OCI-LY3 (cell line): Measurements from ENCODE around the gene MED12L.

ENCODE experiments used
- EZH2phosphoT487 ChIP-seq: fragments of 200-600 bp; shearing (Covaris generic); IDR thresholded peaks from 2 replicates; pipeline ENCODE4 v1.6.1; 2018; ENCODE audit warnings: antibody characterized with exemption, mixed run types, low read depth
- TF ChIP-seq, protein P1 (sequence below): fragments of 200-600, 300-600 bp; sonication (generic); IDR thresholded peaks from 2 replicates; pipeline ENCODE4 v1.5.1; 2014; ENCODE audit warnings: antibody characterized with exemption, low read length, low read depth

DNA sequence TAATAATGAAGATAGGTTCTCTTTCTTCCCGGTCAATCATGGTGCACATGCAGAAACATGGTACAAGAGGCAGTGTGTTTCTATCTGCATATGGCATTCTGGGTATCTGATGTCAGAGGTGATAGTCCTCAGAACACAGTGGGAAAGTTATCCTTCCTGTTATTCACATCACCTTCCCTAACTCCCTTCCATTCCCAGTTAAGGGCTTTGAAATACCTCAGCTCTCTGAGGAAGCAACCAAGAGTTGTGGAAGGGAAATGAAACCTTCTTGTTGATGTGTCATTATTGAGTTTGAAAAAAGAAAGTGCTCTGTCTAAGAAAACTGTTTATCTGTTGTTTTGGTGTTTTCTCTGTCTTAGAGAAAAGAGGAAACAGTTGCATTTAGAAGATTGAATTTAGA is 265.8 kb downstream of the MED12L start:
- TF ChIP-seq, protein P1, sequence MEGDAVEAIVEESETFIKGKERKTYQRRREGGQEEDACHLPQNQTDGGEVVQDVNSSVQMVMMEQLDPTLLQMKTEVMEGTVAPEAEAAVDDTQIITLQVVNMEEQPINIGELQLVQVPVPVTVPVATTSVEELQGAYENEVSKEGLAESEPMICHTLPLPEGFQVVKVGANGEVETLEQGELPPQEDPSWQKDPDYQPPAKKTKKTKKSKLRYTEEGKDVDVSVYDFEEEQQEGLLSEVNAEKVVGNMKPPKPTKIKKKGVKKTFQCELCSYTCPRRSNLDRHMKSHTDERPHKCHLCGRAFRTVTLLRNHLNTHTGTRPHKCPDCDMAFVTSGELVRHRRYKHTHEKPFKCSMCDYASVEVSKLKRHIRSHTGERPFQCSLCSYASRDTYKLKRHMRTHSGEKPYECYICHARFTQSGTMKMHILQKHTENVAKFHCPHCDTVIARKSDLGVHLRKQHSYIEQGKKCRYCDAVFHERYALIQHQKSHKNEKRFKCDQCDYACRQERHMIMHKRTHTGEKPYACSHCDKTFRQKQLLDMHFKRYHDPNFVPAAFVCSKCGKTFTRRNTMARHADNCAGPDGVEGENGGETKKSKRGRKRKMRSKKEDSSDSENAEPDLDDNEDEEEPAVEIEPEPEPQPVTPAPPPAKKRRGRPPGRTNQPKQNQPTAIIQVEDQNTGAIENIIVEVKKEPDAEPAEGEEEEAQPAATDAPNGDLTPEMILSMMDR, result no peak
- TF ChIP-seq EZH2phosphoT487, result no peak
